Measurements from ENCODE around the gene CORO2A.

CORO2A gene

DNA sequence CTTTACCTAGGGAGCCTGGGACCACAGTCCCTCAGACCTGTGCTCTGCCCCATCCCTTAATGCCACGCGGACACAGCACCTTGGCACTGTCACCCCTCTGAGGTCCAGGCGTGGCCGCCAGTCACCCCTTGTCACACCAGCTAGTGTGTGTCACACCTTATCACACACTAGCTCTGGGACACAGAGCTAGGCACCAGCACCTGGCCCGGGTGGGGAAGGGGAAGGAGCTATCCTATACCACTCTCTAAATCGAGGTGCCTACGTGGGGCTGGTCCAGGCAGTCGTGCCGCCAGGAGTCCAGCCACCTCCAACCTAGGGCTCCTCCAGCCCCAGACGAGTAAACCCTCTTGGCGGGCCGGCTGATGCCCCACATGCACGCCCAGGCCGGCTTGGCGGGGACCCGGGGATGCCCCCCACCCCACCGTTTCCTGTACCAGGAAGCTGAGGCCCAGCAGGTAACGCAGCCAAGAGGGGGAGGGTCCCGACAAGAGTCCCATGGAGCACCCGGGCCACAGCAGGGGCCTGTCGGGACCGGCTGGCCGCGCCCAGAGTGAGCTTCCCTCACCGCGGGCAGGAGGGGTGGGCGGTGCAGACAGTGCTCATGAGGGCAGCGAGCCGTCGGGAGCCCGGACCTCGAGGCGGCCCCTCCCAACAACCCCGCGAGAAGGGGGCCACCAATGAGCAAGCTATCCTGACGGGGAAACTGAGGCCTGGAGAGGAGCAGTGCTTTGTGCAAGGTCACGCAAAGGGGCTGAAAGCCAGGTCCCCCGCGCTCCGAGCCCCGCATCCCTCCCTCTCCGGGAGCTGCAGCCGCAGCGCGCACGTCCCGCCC, 550 bp downstream of the CORO2A start (continued):
- TF ChIP-seq, protein P1, sequence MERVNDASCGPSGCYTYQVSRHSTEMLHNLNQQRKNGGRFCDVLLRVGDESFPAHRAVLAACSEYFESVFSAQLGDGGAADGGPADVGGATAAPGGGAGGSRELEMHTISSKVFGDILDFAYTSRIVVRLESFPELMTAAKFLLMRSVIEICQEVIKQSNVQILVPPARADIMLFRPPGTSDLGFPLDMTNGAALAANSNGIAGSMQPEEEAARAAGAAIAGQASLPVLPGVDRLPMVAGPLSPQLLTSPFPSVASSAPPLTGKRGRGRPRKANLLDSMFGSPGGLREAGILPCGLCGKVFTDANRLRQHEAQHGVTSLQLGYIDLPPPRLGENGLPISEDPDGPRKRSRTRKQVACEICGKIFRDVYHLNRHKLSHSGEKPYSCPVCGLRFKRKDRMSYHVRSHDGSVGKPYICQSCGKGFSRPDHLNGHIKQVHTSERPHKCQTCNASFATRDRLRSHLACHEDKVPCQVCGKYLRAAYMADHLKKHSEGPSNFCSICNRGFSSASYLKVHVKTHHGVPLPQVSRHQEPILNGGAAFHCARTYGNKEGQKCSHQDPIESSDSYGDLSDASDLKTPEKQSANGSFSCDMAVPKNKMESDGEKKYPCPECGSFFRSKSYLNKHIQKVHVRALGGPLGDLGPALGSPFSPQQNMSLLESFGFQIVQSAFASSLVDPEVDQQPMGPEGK (tag by site-specific recombination; IDR thresholded peaks at IDR 0.05) = peak; percentile 34
- TF ChIP-seq HOXC10 (CRISPR knock-in tag; IDR thresholded peaks at IDR 0.05) (no peak), ZNF423 (tag by site-specific recombination; IDR thresholded peaks at IDR 0.05) (peak; percentile 38; the same call in 1 of the 2 replicates), ZNF514 (tag by site-specific recombination; IDR thresholded peaks at IDR 0.05) (no peak), REPIN1 (tag by site-specific recombination; IDR thresholded peaks at IDR 0.05; ENCODE audit: low read depth) (no peak), ZNF341 (tag by site-specific recombination; IDR thresholded peaks at IDR 0.05; ENCODE audit: low read depth) (0 out of 2 replicates have a peak, but pooled peaks have one; percentile 9), ZBTB20 (tag by site-specific recombination; IDR thresholded peaks at IDR 0.05) (peak; percentile 29; the same call in 1 of the 2 replicates), ZNF37A (tag by site-specific recombination; IDR thresholded peaks at IDR 0.05) (no peak), ZNF274 (IDR thresholded peaks at IDR 0.05; ENCODE audit: low read length) (no peak), ZNF274 (tag by site-specific recombination; IDR thresholded peaks at IDR 0.05; ENCODE audit: borderline replicate concordance) (no peak), ZNF202 (tag by site-specific recombination; IDR thresholded peaks at IDR 0.05; ENCODE audit: borderline replicate concordance) (no peak), ZNF214 (tag by site-specific recombination; IDR thresholded peaks at IDR 0.05; ENCODE audit: borderline replicate concordance) (no peak), ZBTB17 (tag by site-specific recombination; IDR thresholded peaks at IDR 0.05) (no peak), ZNF426 (tag by site-specific recombination; IDR thresholded peaks at IDR 0.05) (no peak), ZNF600 (tag by site-specific recombination; IDR thresholded peaks at IDR 0.05) (no peak), ZNF48 (tag by site-specific recombination; IDR thresholded peaks at IDR 0.05) (no peak), ZNF175 (tag by site-specific recombination; IDR thresholded peaks at IDR 0.05) (no peak), ZNF658 (tag by site-specific recombination; IDR thresholded peaks at IDR 0.05) (no peak), WT1 (tag by site-specific recombination; IDR thresholded peaks at IDR 0.05) (no peak)
- TF ChIP-seq, protein P2, sequence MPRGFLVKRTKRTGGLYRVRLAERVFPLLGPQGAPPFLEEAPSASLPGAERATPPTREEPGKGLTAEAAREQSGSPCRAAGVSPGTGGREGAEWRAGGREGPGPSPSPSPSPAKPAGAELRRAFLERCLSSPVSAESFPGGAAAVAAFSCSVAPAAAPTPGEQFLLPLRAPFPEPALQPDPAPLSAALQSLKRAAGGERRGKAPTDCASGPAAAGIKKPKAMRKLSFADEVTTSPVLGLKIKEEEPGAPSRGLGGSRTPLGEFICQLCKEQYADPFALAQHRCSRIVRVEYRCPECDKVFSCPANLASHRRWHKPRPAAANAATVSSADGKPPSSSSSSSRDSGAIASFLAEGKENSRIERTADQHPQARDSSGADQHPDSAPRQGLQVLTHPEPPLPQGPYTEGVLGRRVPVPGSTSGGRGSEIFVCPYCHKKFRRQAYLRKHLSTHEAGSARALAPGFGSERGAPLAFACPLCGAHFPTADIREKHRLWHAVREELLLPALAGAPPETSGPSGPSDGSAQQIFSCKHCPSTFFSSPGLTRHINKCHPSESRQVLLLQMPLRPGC (tag by site-specific recombination; IDR thresholded peaks at IDR 0.05) = no peak
- TF ChIP-seq, protein P3, sequence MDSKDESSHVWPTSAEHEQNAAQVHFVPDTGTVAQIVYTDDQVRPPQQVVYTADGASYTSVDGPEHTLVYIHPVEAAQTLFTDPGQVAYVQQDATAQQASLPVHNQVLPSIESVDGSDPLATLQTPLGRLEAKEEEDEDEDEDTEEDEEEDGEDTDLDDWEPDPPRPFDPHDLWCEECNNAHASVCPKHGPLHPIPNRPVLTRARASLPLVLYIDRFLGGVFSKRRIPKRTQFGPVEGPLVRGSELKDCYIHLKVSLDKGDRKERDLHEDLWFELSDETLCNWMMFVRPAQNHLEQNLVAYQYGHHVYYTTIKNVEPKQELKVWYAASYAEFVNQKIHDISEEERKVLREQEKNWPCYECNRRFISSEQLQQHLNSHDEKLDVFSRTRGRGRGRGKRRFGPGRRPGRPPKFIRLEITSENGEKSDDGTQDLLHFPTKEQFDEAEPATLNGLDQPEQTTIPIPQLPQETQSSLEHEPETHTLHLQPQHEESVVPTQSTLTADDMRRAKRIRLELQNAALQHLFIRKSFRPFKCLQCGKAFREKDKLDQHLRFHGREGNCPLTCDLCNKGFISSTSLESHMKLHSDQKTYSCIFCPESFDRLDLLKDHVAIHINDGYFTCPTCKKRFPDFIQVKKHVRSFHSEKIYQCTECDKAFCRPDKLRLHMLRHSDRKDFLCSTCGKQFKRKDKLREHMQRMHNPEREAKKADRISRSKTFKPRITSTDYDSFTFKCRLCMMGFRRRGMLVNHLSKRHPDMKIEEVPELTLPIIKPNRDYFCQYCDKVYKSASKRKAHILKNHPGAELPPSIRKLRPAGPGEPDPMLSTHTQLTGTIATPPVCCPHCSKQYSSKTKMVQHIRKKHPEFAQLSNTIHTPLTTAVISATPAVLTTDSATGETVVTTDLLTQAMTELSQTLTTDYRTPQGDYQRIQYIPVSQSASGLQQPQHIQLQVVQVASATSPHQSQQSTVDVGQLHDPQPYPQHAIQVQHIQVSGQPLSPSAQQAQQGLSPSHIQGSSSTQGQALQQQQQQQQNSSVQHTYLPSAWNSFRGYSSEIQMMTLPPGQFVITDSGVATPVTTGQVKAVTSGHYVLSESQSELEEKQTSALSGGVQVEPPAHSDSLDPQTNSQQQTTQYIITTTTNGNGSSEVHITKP (tag by site-specific recombination; IDR thresholded peaks at IDR 0.05) = peak; percentile 93
- TF ChIP-seq, protein P4, sequence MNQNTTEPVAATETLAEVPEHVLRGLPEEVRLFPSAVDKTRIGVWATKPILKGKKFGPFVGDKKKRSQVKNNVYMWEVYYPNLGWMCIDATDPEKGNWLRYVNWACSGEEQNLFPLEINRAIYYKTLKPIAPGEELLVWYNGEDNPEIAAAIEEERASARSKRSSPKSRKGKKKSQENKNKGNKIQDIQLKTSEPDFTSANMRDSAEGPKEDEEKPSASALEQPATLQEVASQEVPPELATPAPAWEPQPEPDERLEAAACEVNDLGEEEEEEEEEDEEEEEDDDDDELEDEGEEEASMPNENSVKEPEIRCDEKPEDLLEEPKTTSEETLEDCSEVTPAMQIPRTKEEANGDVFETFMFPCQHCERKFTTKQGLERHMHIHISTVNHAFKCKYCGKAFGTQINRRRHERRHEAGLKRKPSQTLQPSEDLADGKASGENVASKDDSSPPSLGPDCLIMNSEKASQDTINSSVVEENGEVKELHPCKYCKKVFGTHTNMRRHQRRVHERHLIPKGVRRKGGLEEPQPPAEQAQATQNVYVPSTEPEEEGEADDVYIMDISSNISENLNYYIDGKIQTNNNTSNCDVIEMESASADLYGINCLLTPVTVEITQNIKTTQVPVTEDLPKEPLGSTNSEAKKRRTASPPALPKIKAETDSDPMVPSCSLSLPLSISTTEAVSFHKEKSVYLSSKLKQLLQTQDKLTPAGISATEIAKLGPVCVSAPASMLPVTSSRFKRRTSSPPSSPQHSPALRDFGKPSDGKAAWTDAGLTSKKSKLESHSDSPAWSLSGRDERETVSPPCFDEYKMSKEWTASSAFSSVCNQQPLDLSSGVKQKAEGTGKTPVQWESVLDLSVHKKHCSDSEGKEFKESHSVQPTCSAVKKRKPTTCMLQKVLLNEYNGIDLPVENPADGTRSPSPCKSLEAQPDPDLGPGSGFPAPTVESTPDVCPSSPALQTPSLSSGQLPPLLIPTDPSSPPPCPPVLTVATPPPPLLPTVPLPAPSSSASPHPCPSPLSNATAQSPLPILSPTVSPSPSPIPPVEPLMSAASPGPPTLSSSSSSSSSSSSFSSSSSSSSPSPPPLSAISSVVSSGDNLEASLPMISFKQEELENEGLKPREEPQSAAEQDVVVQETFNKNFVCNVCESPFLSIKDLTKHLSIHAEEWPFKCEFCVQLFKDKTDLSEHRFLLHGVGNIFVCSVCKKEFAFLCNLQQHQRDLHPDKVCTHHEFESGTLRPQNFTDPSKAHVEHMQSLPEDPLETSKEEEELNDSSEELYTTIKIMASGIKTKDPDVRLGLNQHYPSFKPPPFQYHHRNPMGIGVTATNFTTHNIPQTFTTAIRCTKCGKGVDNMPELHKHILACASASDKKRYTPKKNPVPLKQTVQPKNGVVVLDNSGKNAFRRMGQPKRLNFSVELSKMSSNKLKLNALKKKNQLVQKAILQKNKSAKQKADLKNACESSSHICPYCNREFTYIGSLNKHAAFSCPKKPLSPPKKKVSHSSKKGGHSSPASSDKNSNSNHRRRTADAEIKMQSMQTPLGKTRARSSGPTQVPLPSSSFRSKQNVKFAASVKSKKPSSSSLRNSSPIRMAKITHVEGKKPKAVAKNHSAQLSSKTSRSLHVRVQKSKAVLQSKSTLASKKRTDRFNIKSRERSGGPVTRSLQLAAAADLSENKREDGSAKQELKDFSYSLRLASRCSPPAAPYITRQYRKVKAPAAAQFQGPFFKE (tag by site-specific recombination; IDR thresholded peaks at IDR 0.05; ENCODE audit: borderline replicate concordance) = no peak
